Spleen (tissue), 7 donors: Measurements from ENCODE around the gene FGGY.

Source experiments
- CTCF ChIP-seq, 11 experiments: fragments of 200-600 bp in 7 of 11; fragments of 450-650 bp in 4 of 11; sonication (generic) in 4 of 11; IDR thresholded peaks in 8 of 11; conservative IDR thresholded peaks in 3 of 11; 1 replicate in 7 of 11; 2 replicates in 4 of 11; pipeline versions ENCODE4 v1.4.0 to v1.8.0; 2016 to 2021; ENCODE audit warnings: antibody characterized with exemption in 11 of 11, inconsistent platforms in 4 of 11, mild to moderate bottlenecking in 1 of 11
- POLR2A ChIP-seq, 3 donors: fragments of 450-650 bp; IDR thresholded peaks; one replicate each; pipeline ENCODE4 v1.5.1; 2017; ENCODE audit warnings: antibody characterized with exemption in 3 of 3, mild to moderate bottlenecking in 1 of 3
- donor health status: DM: no; HTN: no; CAD: no; lungs with moderate emphysema.
- donor health status: DM: no; HTN: no; CAD: no.
- donor health status: DM: no; HTN: no; CAD: no.

GRCh38 chr1:59352065-59352464 is 55.2 kb downstream of the FGGY start:
- no peak for TF ChIP-seq CTCF (IDR thresholded peaks at IDR 0.05 in 8 of 11, conservative IDR thresholded peaks at IDR 0.05 in 3 of 11)
- TF ChIP-seq POLR2A (IDR thresholded peaks at IDR 0.05), result no peak
